T-helper 17 cell (primary cell): ENCODE results near the gene OPN1MW3. TPM values are rescaled to one million over a fixed set of nuclear protein-coding genes. Genes with fewer than 3 reads are reported as not detected.
A peak's percentile ranks its signal among the peaks of the same experiment; 100 is the strongest.
"Not testable (repeated sequence)": the region's sequence is repeated elsewhere in the genome, so short reads cannot be mapped to it uniquely, and the experiment has no call there.

Experiments
- ATAC-seq: fragments of 150-1000 bp; cut with Tn5 transposase; 2 replicates; pipeline ENCODE4 v1.10.0; 2021; ENCODE audit warnings: mild to moderate bottlenecking, moderate library complexity
- DNase-seq, 3 donors: peaks; one replicate each; pipeline versions ENCODE4 v3.0.0 to v3.0.0-alpha.2; 2020 to 2021
- H3K9me3 ChIP-seq: one replicate; pipeline ENCODE4 v1.7.0; 2013; ENCODE audit warnings: low read length, mild to moderate bottlenecking; ENCODE audit not compliant: control insufficient read depth, poor library complexity, severe bottlenecking
- H3K27ac Mint-ChIP-seq: one replicate; pipeline ENCODE4 v1.8.0; 2022; ENCODE audit warnings: mild to moderate bottlenecking, moderate library complexity, mixed read lengths
- H3K27me3 Mint-ChIP-seq: one replicate; pipeline ENCODE4 v1.8.0; 2022; ENCODE audit warnings: mixed read lengths
- H3K36me3 Mint-ChIP-seq: one replicate; pipeline ENCODE4 v1.8.0; 2022; ENCODE audit warnings: low read depth, mixed read lengths
- H3K4me1 Mint-ChIP-seq: one replicate; pipeline ENCODE4 v1.8.0; 2022; ENCODE audit warnings: mild to moderate bottlenecking, mixed read lengths
- H3K4me3 Mint-ChIP-seq: one replicate; pipeline ENCODE4 v1.8.0; 2022; ENCODE audit warnings: mild to moderate bottlenecking, moderate library complexity, mixed read lengths
- total RNA-seq, 4 donors: library from RNA in 2 of 4; stranded (reverse) in 2 of 4; gene quantifications; one replicate each; pipeline ENCODE4 v1.2.3 and lab custom pipeline; 2022 to 2026

The OPN1MW3 gene
- total RNA-seq, 2 donors from 2014 or later, result not detected

DNA sequence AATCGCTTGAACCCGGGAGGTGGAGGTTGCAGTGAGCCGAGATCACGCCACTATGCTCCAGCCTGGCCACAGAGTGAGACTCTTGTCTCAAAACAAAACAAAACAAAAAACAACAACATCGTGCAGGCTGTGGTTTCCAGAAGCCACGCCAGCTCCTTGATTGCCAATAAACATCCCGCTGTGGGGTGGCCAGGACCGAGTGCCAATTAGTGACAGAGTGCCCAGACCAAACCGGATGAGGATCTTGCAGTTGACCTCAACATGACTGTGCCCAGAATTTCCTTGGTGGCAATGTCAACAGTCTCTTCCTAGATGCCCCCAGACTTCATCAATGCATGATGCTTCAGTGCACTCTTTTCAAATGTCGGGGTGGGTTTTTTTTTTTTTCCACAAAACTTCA is 1.3 kb downstream of the OPN1MW3 start:
- H3K9me3 ChIP-seq, H3K4me3 Mint-ChIP-seq: not testable (repeated sequence)

DNA sequence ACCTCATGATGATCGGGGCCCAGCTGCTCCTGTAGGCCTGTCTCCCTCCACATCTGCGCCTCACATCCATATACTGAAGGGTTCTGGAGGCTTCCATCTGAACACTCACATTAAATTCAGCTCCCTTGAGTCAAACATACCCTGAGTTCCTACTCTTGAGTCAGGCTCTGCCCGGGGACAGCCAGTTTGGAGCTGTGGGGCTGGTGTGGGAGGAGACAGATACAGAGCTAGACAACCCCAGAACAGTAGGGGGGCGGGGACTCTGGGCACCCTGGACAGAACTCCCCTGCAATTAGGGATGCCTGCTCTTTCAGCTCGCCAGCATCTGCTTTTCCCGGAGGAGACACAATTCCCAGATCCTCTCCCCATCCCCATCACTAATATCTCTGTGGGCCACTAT is 5.7 kb downstream of the OPN1MW3 start:
- not testable (repeated sequence) for H3K9me3 ChIP-seq, H3K4me3 Mint-ChIP-seq, H3K27me3 Mint-ChIP-seq, H3K36me3 Mint-ChIP-seq, ATAC-seq, H3K4me1 Mint-ChIP-seq, H3K27ac Mint-ChIP-seq, DNase-seq

More for the DNA sequence above, 1.3 kb downstream of the OPN1MW3 start:
- ATAC-seq, H3K4me1 Mint-ChIP-seq, H3K36me3 Mint-ChIP-seq, H3K27ac Mint-ChIP-seq, DNase-seq, H3K27me3 Mint-ChIP-seq: not testable (repeated sequence)

DNA sequence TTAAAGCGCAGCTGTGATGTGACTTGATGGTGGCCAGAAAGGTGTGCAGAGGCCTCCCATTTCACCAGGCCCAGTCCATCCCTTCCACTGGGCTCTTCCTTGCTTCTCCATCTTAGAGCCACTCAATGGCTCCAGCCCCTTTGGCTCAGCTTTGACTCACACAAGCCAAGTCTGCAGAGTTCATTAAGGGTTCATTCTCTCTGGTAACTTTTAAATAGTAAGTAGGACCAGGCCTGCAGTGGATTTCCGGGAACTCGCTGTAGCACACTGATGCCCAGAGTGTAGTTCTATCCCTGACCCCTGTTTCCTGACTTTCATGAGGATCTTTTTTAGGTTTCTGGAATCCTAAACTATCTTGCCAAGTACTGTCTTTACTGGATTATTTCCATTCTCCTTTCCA is 11.9 kb downstream of the OPN1MW3 start:
- not testable (repeated sequence) for H3K4me1 Mint-ChIP-seq, H3K27me3 Mint-ChIP-seq, ATAC-seq, H3K36me3 Mint-ChIP-seq, H3K9me3 ChIP-seq, H3K27ac Mint-ChIP-seq, H3K4me3 Mint-ChIP-seq, DNase-seq

DNA sequence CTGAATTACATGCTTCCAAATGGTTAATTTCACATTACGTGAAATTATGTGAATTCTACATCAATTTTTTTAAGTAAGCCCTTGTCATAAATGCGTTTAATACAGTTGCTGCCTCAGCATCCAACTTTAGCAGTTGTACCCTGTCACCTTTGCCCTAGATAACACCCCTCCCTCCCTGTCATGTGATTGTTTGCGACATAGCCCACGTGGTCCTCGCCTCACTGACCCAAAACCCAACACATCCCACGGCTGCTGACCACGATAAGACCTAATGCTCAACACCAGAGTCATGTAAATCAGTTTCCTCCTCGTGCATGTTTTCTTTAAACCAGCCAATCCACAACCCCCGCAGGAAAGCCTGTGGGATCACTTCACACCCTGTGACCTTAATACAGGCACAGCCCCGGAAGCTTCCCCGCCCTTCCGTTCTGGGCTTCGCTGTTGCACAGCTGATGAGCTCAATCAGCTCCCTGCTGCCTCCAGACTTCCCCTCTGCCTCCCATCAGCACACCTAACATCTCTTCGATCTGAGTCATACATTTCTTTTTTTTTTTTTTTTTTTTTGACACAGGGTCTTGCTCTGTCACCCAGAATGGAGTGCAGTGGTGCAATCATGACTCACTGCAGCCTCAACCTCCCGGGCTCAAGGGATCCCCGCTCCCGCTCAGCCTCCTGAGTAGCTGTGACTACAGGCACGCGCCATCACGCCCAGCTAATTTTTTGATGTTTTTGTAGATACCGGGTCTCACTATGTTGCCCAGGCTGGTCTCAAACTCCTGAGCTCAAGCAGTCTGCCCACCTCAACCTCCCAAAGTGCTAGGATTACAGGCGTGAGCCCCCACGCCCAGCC is 27.3 kb downstream of the OPN1MW3 start:
- not testable (repeated sequence) for DNase-seq, H3K36me3 Mint-ChIP-seq, H3K9me3 ChIP-seq, H3K27me3 Mint-ChIP-seq, H3K4me1 Mint-ChIP-seq, H3K4me3 Mint-ChIP-seq, H3K27ac Mint-ChIP-seq
- ATAC-seq, result peak; percentile 94

DNA sequence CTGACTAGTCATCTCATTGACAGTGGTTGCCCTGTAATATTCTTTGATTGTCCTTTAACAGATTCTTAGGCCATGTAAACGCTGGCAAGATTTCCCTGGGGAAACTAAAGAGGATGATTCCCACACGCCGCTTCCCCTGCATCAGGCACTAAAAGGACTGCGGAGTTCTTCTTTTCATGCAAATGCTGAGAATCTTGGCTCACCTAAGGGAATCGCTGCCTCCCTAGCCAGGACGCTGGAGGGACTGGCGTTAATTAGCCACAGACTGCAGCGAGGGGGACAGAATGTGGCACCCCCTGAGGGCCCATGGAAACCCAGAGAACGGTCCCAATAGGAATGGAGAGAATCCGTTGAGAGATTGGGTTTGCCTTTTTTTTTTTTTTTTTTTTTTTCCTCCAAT is 29.0 kb downstream of the OPN1MW3 start:
- not testable (repeated sequence) for H3K4me1 Mint-ChIP-seq, H3K27me3 Mint-ChIP-seq, H3K27ac Mint-ChIP-seq, ATAC-seq, H3K36me3 Mint-ChIP-seq, H3K9me3 ChIP-seq, DNase-seq, H3K4me3 Mint-ChIP-seq

DNA sequence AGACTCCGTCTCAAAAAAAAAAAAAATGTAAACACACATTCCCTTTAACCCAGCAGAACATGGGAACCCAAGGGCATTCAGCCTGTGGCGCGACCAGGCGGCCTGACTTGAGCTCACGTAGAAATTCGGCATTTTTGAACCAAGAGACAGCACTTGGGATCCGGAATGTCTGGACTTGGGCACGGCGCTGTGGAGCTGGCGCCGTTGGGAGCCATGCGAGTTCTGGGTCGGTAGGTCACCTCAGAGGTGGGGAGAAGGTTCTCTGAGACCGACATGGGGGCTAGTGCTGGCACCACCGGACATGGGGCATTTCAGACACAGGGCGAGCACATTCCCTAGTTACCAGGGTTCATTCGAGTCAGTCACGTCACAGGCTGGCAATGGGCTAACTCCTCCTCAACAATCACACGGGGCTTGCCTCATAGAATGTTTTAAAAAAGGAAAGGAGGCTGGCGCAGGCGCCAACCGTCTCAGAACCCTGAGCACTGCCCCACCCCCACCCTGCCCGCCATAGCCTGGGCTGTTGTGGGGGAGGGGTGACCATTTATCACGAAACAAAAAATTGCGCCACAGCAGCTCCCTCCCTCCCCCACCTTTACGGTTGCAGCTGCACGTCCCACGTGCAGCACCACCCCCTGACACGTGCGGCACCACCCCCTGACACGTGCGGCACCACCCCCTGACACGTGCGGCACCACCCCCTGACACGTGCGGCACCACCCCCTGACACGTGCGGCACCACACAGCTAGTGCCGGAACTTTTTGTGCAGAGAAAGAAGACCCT is 37.6 kb downstream of the OPN1MW3 start, which contains the start of gene TEX28:
TSS of gene TEX28 (minus strand) at position 334 of the 784 bp plus-strand sequence. CDS start 3,007 bp downstream, outside the sequence.
- Mint-ChIP-seq H3K27ac (no peak within 1 kb of the TSS), H3K27me3 (no peaks in the 10 kb centered on the region), H3K36me3 (no peaks in the 10 kb centered on the region), H3K4me1 (peaks cover 4% of the 10 kb centered on the region), H3K4me3 (no peak within 1 kb of the TSS)
- no peaks in the 10 kb centered on the region for H3K9me3 ChIP-seq
- DNase-seq, result no peak
- no peak for ATAC-seq

DNA sequence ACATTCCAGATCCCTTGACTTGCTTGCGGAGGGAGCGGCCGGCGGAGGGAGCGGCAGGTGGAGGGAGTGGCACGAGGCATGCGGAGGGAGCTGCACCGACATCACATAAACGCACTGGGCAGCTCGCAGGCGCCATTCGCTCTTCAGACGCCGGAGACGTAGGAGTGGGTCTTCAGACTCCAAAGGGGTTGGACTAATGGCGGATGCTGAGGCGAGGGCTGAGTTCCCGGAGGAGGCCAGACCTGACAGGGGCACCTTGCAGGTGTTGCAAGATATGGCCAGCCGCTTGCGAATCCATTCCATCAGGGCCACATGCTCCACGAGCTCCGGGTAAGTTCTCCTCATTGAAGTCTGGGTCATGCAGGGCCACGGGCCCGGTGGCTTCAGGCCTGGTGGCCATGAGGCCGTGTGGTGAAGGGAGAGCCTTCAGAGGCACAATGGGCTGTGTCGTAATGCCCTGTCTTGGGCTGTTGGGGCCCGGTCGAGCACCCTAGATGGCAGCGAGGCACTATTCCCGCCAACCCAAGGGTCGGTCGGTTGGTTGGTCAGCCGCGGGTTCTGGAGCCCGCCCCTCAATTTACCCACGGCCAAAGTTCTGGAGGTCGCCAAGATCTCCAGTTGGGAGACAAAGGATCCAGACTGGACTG is 38.4 kb downstream of the OPN1MW3 start, which contains the start of gene TKTL1:
TSS of gene TKTL1 (plus strand) at position 132 of the 647 bp plus-strand sequence. CDS start at position 197, 65 bp downstream.
- Mint-ChIP-seq H3K27me3 (no peaks in the 10 kb centered on the region), H3K4me1 (peaks cover 6% of the 10 kb centered on the region), H3K4me3 (no peak within 1 kb of the TSS), H3K27ac (peak within 1 kb of the TSS; percentile 43), H3K36me3 (no peaks in the 10 kb centered on the region)
- no peak for ATAC-seq
- DNase-seq, result no peak
- no peaks in the 10 kb centered on the region for H3K9me3 ChIP-seq

DNA sequence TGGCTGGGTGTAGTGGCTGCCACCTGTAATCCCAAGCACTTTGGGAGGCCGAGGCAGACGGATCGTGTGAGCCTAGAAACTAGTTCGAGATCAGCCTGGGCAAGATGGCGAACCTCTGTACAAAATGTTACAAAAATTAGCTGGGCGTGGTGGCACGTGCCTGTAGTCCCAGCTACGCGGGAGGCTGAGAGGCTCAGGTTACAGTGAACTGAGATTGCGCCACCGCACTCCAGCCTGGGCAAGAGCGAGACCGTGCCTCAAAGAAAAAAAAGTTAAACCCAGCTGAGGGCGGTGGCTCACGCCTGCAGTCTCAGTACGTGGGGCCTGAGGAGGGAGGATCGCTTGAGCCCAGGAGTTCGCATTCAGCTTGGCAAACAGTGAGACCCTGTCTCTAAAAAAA is 39.3 kb downstream of the OPN1MW3 start:
- no peaks in the 10 kb centered on the region for H3K9me3 ChIP-seq
- ATAC-seq (no peak), DNase-seq (no peak)
- no peak overlapping the region for H3K4me3 Mint-ChIP-seq
- H3K27me3 Mint-ChIP-seq, result no peaks in the 10 kb centered on the region
- H3K27ac Mint-ChIP-seq, result peak overlapping the region; percentile 43
- no peaks in the 10 kb centered on the region for H3K36me3 Mint-ChIP-seq
- H3K4me1 Mint-ChIP-seq, result peaks cover 6% of the 10 kb centered on the region

DNA sequence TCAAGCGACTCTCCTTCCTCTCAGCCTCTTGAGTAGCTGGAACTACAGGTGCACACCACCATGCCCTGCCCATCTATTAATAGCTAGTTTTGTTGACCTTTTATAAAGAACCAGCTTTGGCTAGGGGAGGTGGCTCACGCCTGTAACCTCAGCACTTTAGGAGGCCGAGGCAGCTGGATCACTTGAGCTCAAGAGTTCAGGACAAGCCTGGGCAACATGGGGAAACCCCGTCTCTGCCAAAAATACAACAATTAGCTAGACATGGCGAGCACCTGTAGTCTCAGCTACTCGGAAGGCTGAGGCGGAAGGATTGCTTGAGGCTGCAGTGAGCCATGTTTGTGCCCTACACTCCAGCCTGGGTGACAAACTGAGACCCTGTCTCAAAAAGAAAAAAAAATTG is 40.9 kb downstream of the OPN1MW3 start:
- Mint-ChIP-seq H3K4me1 (peaks cover 6% of the 10 kb centered on the region), H3K27me3 (no peaks in the 10 kb centered on the region), H3K4me3 (no peak overlapping the region), H3K27ac (no peak overlapping the region), H3K36me3 (no peaks in the 10 kb centered on the region)
- ATAC-seq (peak; percentile 61), DNase-seq (no peak)
- H3K9me3 ChIP-seq, result no peaks in the 10 kb centered on the region

DNA sequence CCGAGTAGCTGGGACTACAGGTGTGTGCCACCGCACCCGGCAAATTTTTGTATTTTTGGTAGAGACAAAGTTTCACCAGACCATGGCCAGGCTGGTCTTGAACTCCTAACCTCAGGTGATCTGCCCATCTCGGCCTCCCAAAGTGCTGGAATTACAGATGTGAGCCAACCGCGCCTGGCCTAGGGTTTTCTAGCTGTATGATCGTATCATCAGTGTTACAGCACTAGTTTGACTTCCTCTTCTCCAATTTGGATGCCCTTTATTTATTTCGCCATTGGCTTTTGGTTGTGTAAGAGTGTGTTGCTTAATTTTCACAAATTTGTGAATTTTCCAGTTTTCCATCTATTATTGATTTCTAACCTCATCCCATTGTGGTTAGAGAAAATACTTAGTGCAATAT is 43.4 kb downstream of the OPN1MW3 start:
- ATAC-seq (no peak), DNase-seq (no peak)
- no peaks in the 10 kb centered on the region for H3K9me3 ChIP-seq
- Mint-ChIP-seq H3K4me3 (no peak overlapping the region), H3K36me3 (no peaks in the 10 kb centered on the region), H3K27me3 (no peaks in the 10 kb centered on the region), H3K4me1 (peaks cover 6% of the 10 kb centered on the region), H3K27ac (no peak overlapping the region)

DNA sequence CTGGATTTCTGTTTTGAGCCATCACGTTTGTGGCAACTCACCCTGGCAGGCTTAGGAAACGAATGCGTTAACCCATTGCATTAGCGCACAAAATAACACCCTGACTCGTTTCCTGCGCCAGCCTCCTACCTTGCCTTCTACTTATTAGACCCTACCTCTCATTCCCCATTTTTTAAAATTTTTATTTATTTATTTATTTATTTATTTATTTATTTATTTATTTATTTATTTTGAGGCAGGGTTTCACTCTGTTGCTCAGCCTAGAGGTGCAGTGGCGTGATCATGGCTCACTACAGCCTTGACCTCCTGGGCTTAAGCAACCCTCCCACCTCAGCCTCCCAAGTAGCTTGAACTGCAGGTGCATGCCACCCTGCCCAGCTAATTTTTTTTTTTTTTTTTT is 45.6 kb downstream of the OPN1MW3 start:
- DNase-seq, H3K36me3 Mint-ChIP-seq: not testable (repeated sequence)

DNA sequence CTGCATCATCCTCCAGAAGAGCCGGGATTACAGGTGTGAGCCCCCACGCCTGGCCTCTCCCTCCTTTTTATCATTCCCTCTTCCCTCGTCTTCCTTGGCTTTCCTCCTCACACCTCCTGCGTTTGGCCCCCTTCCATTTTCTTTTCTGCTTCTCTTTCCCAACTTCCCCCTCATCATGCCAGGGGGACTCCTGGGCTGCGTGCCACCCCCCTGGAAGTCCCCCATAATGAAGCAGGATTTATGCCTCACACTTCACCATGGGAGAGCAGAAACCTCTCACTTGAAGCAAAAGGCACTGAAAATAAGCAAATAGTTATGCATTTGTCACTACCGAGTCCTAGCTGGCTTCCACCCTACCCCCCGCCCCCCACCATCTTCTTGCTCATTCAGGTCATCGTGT is 46.1 kb downstream of the OPN1MW3 start:
- Mint-ChIP-seq H3K27ac (no peak overlapping the region), H3K36me3 (no peaks in the 10 kb centered on the region), H3K4me3 (no peak overlapping the region), H3K4me1 (peaks cover 16% of the 10 kb centered on the region), H3K27me3 (no peaks in the 10 kb centered on the region)
- DNase-seq, result no peak
- no peak for ATAC-seq
- no peaks in the 10 kb centered on the region for H3K9me3 ChIP-seq

More for the DNA sequence above, 45.6 kb downstream of the OPN1MW3 start:
- H3K27me3 Mint-ChIP-seq, H3K9me3 ChIP-seq, H3K4me3 Mint-ChIP-seq, H3K27ac Mint-ChIP-seq, ATAC-seq: not testable (repeated sequence)
- peaks cover 11% of the 10 kb centered on the region for H3K4me1 Mint-ChIP-seq

DNA sequence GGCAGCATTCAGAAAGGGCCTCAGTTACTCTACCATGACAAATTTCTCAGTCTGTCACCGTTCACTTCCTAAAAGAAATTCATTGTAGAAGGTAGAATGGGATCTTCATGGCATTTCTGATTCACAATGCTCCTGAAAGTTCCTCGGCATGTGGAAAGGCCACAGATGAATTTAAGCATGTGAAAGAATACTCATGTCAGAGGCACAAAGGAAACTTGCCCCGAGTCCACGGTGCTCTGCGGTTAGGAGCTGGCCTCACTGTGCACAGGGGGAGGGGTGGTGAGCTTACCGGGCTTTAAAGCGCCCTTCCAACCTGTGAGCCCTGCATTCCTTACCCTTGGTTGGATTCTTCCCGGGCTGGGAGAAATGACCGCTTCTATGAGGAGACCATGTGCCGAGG is 47.5 kb downstream of the OPN1MW3 start:
- H3K4me3 Mint-ChIP-seq, result no peak overlapping the region
- H3K9me3 ChIP-seq, result no peaks in the 10 kb centered on the region
- no peaks in the 10 kb centered on the region for H3K36me3 Mint-ChIP-seq
- peaks cover 14% of the 10 kb centered on the region for H3K4me1 Mint-ChIP-seq
- no peaks in the 10 kb centered on the region for H3K27me3 Mint-ChIP-seq
- no peak overlapping the region for H3K27ac Mint-ChIP-seq
- no peak for DNase-seq
- ATAC-seq, result no peak
